Fibroblast of mammary gland (primary cell): Measurements from ENCODE around the gene F10.

Experiments
- DNase-seq: peaks from one replicate; pipeline ENCODE4 v3.0.0-alpha.2; 2010; ENCODE audit warnings: low read depth
- H3K4me3 ChIP-seq: 2 replicates; pipeline ENCODE4 v1.5.1; 2011; ENCODE audit warnings: low read depth, mild to moderate bottlenecking, low read length, moderate library complexity; ENCODE audit not compliant: control insufficient read depth
- TF ChIP-seq, protein P1 (sequence below): conservative IDR thresholded peaks from 2 replicates; pipeline ENCODE4 v1.5.1; 2011; ENCODE audit warnings: low read depth, low read length, inconsistent platforms; ENCODE audit not compliant: control insufficient read depth, insufficient read depth

Gene F10

DNA sequence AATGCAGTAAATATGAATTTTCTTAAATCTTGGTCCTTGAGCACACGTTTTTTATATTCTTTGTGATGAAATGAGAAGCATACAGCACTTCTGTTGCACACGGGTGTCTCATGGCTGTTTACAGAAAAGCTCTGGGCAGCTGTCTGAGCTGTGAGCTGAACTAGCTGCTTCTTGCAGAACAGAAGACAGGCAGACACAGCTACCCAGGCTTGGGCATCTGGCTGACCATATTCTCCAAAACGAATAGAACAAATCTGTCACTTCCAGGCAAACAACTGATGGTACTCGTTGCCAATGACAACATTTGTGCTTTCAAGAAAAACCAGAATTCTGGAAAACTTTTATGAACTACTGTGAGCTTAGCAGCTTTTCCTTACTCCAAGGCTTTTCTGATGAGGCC lies 69.7 kb downstream of the F10 start:
- H3K4me3 ChIP-seq = no peak overlapping the region
- no peak for DNase-seq
- TF ChIP-seq, protein P1, sequence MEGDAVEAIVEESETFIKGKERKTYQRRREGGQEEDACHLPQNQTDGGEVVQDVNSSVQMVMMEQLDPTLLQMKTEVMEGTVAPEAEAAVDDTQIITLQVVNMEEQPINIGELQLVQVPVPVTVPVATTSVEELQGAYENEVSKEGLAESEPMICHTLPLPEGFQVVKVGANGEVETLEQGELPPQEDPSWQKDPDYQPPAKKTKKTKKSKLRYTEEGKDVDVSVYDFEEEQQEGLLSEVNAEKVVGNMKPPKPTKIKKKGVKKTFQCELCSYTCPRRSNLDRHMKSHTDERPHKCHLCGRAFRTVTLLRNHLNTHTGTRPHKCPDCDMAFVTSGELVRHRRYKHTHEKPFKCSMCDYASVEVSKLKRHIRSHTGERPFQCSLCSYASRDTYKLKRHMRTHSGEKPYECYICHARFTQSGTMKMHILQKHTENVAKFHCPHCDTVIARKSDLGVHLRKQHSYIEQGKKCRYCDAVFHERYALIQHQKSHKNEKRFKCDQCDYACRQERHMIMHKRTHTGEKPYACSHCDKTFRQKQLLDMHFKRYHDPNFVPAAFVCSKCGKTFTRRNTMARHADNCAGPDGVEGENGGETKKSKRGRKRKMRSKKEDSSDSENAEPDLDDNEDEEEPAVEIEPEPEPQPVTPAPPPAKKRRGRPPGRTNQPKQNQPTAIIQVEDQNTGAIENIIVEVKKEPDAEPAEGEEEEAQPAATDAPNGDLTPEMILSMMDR = no peak

DNA sequence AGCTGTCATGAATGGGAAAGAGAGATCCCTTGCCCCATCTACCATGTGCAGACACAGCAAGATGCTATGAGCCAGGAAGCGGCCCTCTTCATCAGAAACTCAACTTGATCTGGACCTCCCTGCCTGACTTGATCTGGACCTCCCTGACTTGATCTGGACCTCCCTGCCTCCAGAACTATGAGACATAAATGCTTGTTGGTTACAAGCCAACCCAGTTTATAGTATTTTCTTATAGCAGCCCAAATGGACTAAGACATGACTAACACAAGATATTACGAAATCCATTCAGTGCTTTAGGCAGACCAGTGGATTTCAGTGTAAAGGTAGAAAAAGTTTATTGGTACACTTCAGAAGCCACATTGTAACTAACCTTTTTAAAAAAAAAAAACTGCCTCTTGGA lies 70.3 kb downstream of the F10 start:
- peak; percentile 91 for DNase-seq
- TF ChIP-seq, protein P1 = no peak
- no peak overlapping the region for H3K4me3 ChIP-seq

DNA sequence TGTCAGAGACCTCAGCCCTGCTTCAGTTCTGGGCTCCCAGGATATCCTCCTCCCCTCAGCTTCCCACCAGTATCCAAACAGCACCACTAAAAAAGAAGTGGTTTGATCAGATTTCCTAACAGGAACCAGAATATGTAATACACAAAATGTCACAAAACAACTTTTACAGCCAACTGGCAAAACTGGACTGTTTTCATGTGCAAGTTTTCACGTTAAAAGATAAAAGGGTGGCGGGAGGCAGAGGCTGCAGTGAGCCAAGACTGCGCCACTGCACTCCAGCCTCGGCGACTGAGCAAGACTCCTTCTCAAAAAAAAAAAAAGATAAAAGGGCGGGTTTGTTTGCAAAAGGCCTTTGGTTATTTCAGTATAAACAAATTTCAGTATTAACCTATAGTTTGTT lies 72.8 kb downstream of the F10 start:
- no peak overlapping the region for H3K4me3 ChIP-seq
- TF ChIP-seq, protein P1 = no peak
- no peak for DNase-seq

DNA sequence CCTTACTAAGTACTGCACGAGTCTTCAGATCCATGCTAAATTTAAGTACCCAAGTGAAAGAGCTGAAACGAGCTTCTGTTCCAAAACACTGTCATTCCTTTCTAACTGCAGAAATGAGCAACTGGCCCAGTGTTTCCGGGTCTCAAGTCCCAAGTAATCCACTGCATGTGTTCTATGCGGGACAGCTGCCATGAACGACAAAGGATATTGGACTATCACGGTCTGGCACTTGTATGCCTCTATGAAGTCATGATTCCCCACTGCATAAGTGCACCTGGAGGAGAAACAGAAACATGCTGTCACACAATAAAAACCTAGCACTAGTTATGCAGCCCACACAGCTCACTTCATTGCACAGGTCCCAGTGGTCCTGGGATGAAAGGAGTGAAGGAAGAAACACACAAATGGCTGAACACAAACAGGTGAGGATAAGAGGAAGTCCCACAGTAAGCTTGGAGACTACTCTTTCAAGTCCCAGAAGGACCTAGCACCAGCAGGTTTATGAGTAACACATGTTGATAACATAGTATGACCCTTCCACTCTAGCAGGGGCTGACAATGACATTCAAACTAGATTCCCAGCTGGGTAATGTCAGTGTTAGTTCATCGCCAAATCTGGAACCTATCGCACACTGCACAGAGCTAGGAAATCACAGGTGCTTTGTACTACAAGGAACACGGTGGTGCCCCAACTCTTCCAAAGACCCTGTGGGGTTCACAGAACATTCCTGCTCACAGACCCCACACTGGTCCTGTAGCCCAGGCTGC lies 74.6 kb downstream of the F10 start:
- TF ChIP-seq, protein P1 = no peak
- DNase-seq = no peak
- H3K4me3 ChIP-seq = no peak overlapping the region
